ENCODE data around the gene MLANA.

- TF ChIP-seq, protein P1, sequence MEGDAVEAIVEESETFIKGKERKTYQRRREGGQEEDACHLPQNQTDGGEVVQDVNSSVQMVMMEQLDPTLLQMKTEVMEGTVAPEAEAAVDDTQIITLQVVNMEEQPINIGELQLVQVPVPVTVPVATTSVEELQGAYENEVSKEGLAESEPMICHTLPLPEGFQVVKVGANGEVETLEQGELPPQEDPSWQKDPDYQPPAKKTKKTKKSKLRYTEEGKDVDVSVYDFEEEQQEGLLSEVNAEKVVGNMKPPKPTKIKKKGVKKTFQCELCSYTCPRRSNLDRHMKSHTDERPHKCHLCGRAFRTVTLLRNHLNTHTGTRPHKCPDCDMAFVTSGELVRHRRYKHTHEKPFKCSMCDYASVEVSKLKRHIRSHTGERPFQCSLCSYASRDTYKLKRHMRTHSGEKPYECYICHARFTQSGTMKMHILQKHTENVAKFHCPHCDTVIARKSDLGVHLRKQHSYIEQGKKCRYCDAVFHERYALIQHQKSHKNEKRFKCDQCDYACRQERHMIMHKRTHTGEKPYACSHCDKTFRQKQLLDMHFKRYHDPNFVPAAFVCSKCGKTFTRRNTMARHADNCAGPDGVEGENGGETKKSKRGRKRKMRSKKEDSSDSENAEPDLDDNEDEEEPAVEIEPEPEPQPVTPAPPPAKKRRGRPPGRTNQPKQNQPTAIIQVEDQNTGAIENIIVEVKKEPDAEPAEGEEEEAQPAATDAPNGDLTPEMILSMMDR (IDR thresholded peaks at IDR 0.05): no peak
- no peak for TF ChIP-seq POLR2A (IDR thresholded peaks at IDR 0.05)
Measured at GRCh38 chr9:5872511-5872910, 18.2 kb upstream of the MLANA start.

All from body of pancreas (tissue), 4 donors.